ENCODE measurements around the gene COX20. TPM values are rescaled to one million over a fixed set of nuclear protein-coding genes. Genes with fewer than 3 reads are reported as not detected.

The COX20 gene
- total and polyA plus RNA-seq, 2 of the 8 experiments (the other 6 are each of a cell fraction or from before 2014, with no cell fraction given): 17.5 to 28.8 TPM

DNA sequence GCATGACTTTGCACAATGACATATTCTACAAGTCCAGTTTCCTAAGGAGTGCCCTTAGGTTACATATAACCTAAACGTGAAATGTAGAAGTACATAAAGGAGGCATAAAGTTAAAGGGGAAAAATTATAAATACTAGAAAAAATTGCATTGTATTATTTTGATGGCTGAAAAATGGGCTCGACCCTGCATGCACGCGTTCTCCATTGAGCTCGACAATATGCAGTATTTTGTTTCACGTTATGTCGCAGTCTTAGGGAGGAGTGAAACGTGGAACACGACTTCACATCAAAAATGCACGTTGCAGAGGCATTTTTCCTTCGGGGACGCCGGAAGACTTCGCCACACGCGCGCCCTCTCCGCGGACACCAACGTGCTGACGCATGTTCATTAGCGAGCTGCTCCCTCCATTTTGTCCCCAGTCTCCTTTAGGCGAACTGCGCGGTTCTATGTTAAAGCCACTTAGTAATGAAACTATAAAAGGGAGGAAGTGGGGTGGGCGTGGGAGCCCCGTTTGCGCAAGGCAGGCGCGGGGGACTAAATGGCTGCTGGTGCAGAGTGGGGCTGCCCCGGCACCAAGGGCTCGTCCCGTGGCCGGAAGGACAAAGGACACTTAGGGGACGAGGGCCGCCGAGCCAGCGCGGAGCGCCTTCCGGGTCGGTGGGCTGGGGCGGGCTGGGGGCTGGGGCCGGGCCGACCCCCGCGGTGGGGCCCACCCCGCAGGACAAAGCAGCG, 749 bp upstream of the COX20 start:
- Histone ChIP-seq H3K4me3 (ENCODE audit: extremely low read depth in 1 of 4, insufficient read depth in 2 of 4, low read depth in 3 of 4, low read length in 4 of 4) (peak overlapping the region; percentile 75 to 87 (median 81)), H4K20me1 (replicated peaks in 1 of 2; ENCODE audit: control insufficient read depth in 1 of 2, insufficient read depth in 2 of 2, low read length in 2 of 2) (peaks cover 0 to 3% of the 10 kb centered on the region in 2 experiments), H4K91ac (replicated peaks; ENCODE audit: insufficient read length, low read length) (peak overlapping the region; percentile 100), H3K27me3 (replicated peaks in 1 of 4; ENCODE audit: control insufficient read depth in 3 of 4, extremely low read depth in 1 of 4, insufficient read depth in 3 of 4, low read length in 3 of 4) (no peaks in the 10 kb centered on the region), H2BK20ac (ENCODE audit: low read length) (no peak overlapping the region), H3K27ac (ENCODE audit: low read depth, low read length) (peak overlapping the region; percentile 100), H3K14ac (ENCODE audit: insufficient read length) (no peak overlapping the region), H3K4ac (replicated peaks; ENCODE audit: insufficient read length, low read depth, low read length) (peak overlapping the region; percentile 97), H3K9me3 (ENCODE audit: insufficient read depth in 2 of 2, low read depth in 1 of 2, low read length in 1 of 2) (no peaks in the 10 kb centered on the region), H2AFZ (ENCODE audit: low read length) (peak overlapping the region; percentile 26; the same call in 1 of the 2 replicates), H4K8ac (ENCODE audit: extremely low read depth, insufficient read depth, low read length) (peak overlapping the region; percentile 100), H3K79me1 (ENCODE audit: low read depth, low read length) (no peaks in the 10 kb centered on the region; the same call in 1 of the 2 replicates), H3K36me3 (ENCODE audit: control insufficient read depth in 2 of 4, insufficient read depth in 4 of 4, low read length in 3 of 4) (peaks cover 0 to 6% (median 0%) of the 10 kb centered on the region in 4 experiments; a peak in 1 of 8 replicates), H3K23me2 (ENCODE audit: low read depth, low read length) (peaks cover 6% of the 10 kb centered on the region), H3K4me2 (ENCODE audit: insufficient read depth in 1 of 2, low read depth in 2 of 2, low read length in 2 of 2) (peak overlapping the region; percentile 82 to 98), H4K5ac (ENCODE audit: insufficient read length, low read depth, low read length) (peak overlapping the region; percentile 99), H2BK12ac (ENCODE audit: low read depth, low read length) (peak overlapping the region; percentile 97), H3K56ac (replicated peaks; ENCODE audit: insufficient read length, low read depth, low read length) (peak overlapping the region; percentile 98), H3K23ac (ENCODE audit: insufficient read length) (no peak overlapping the region), H2AK5ac (ENCODE audit: low read depth, low read length) (peak overlapping the region; percentile 61; the same call in 1 of the 2 replicates), H3K9ac (replicated peaks in 1 of 4; ENCODE audit: extremely low read depth in 1 of 4, low read depth in 3 of 4, low read length in 3 of 4) (peak overlapping the region; percentile 89 to 99 (median 96)), H3K18ac (ENCODE audit: extremely low read depth, low read length) (peak overlapping the region; percentile 97), H2BK5ac (ENCODE audit: low read depth, low read length) (peak overlapping the region; percentile 99), H2BK15ac (ENCODE audit: low read length) (peak overlapping the region; percentile 13; the same call in 1 of the 2 replicates), H2BK120ac (replicated peaks; ENCODE audit: low read depth, low read length) (peak overlapping the region; percentile 99), H3K4me1 (replicated peaks in 1 of 4; ENCODE audit: control insufficient read depth in 3 of 4, insufficient read depth in 4 of 4, low read length in 3 of 4) (peaks cover 0 to 3% (median under 1%) of the 10 kb centered on the region in 4 experiments; a peak in 4 of 7 replicates), H3K79me2 (ENCODE audit: control insufficient read depth in 1 of 2, insufficient read depth in 2 of 2, low read length in 2 of 2) (peaks cover 0 to 37% of the 10 kb centered on the region in 2 experiments; a peak in 3 of 4 replicates)
- no peak for FAIRE-seq
- POLR2A ChIA-PET (ENCODE audit: partially characterized antibody): interaction anchor here (0.5 to 18.5 kb wide), 29 partner anchors 9 to 673 kb away, joined by 3 to 677 read pairs (median 4); partner anchors contain the start of genes CATSPERE, DESI2 and HNRNPU
- CTCF ChIA-PET (ENCODE audit: partially characterized antibody): interaction anchor here (1.3 kb wide), 1 partner anchor 33 kb away, joined by 5 read pairs; no protein-coding TSS in a partner anchor
- WGBS, 2 experiments (ENCODE audit: extremely low coverage in 1 of 2, insufficient coverage in 1 of 2, insufficient read length in 1 of 2, insufficient replicate concordance in 2 of 2, low coverage in 1 of 2, low lambda C conversion rate in 2 of 2, missing lambda C conversion rate in 1 of 2): 2% methylated on average over 30 of the region's 49 CpGs; no CpG with 5 or more reads in 1 of the 2 experiments
- peak in 1 of 2 experiments; percentile 44 for DNase-seq (ENCODE audit: low read depth in 1 of 2, low spot score in 2 of 2)
- TF ChIP-seq YY1 (IDR thresholded peaks at IDR 0.05; ENCODE audit: low read depth, low read length) (peak; percentile 89), RBBP5 (IDR thresholded peaks at IDR 0.05; ENCODE audit: borderline replicate concordance, low read depth, low read length) (no peak; the same call in 1 of the 2 replicates), TBP (IDR thresholded peaks at IDR 0.05; ENCODE audit: low read depth, low read length) (peak; percentile 72), RAD21 (IDR thresholded peaks at IDR 0.05 in 1 of 2, conservative IDR thresholded peaks at IDR 0.05 in 1 of 2; ENCODE audit: low read depth in 2 of 2, low read length in 2 of 2) (no peak), USF2 (IDR thresholded peaks at IDR 0.05; ENCODE audit: low read length) (no peak), SIX5 (IDR thresholded peaks at IDR 0.05; ENCODE audit: low read depth, low read length) (no peak), FOSL1 (IDR thresholded peaks at IDR 0.05; ENCODE audit: insufficient read depth, low read depth, low read length) (no peak), POLR2AphosphoS5 (IDR thresholded peaks at IDR 0.05; ENCODE audit: low read depth, low read length) (peak; percentile 73), BACH1 (IDR thresholded peaks at IDR 0.05; ENCODE audit: low read length) (peak; percentile 61), POLR2A (IDR thresholded peaks at IDR 0.05; ENCODE audit: control extremely low read depth in 1 of 2, low read depth in 2 of 2, low read length in 2 of 2) (peak in 1 of 2 experiments; percentile 93; a peak in 2 of 3 replicates)

Measured in H1 (cell line).